Vagina (tissue), 2 donors: ENCODE data around the gene GSG1L2. TPM values are rescaled to one million over a fixed set of nuclear protein-coding genes. Genes with fewer than 3 reads are reported as not detected.

Experiments
- DNase-seq, 2 donors: peaks; one replicate each; pipeline ENCODE4 v3.0.0-alpha.2; 2017; ENCODE audit errors: extremely low spot score in 2 of 2
- H3K27ac ChIP-seq: fragments of 200-600 bp; sonication (generic); one replicate; pipeline ENCODE4 v1.5.1; 2019
- H3K27me3 ChIP-seq: fragments of 200-600 bp; sonication (generic); one replicate; pipeline ENCODE4 v1.5.1; 2019
- H3K36me3 ChIP-seq, 2 donors: fragments of 200-600 bp; sonication (generic); one replicate each; pipeline ENCODE4 v1.5.1; 2017 to 2019
- H3K4me1 ChIP-seq: fragments of 200-600 bp; sonication (generic); one replicate; pipeline ENCODE4 v1.5.1; 2019
- H3K4me3 ChIP-seq, 2 donors: fragments of 200-600 bp; sonication (generic); 1 replicate in 1 of 2; 2 replicates in 1 of 2; pipeline ENCODE4 v1.5.1; 2016 to 2019
- H3K9me3 ChIP-seq: fragments of 200-600 bp; sonication (generic); one replicate; pipeline ENCODE4 v1.5.1; 2019
- CTCF ChIP-seq, 3 experiments: fragments of 450-650 bp in 2 of 3; fragments of 200-600 bp in 1 of 3; sonication (generic) in 1 of 3; IDR thresholded peaks; one replicate each; pipeline ENCODE4 v1.5.1; 2017 to 2019; ENCODE audit warnings: antibody characterized with exemption in 3 of 3, mild to moderate bottlenecking in 2 of 3, moderate library complexity in 2 of 3
- POLR2A ChIP-seq, 2 donors: fragments of 450-650 bp; IDR thresholded peaks; one replicate each; pipeline ENCODE4 v1.6.1; 2017; ENCODE audit warnings: antibody characterized with exemption in 2 of 2, mild to moderate bottlenecking in 2 of 2, moderate library complexity in 2 of 2
- POLR2AphosphoS5 ChIP-seq, 2 donors: sonication (generic); formaldehyde crosslinking; IDR thresholded peaks; one replicate each; pipeline ENCODE4 v1.9.0; 2017; ENCODE audit warnings: antibody characterized with exemption in 2 of 2, mild to moderate bottlenecking in 2 of 2, low read depth in 1 of 2; ENCODE audit not compliant: insufficient read depth in 1 of 2
- intact Hi-C: fragments of 100-400 bp; cut with DNase I; formaldehyde crosslinking; loops from one replicate; pipeline ENCODE4 v1.15.1; 2023
- total RNA-seq: library from RNA; depleted of rRNA; stranded (reverse); fragments of >200 nt; gene quantifications from one replicate; pipeline ENCODE4 v1.2.3, GENCODE V29; 2016

The GSG1L2 gene
- total RNA-seq, 1 donor from 2014 or later, result not detected

- Histone ChIP-seq H3K27me3 (no peaks in the 10 kb centered on the region), H3K4me1 (no peaks in the 10 kb centered on the region), H3K27ac (no peak overlapping the region), H3K36me3 (no peaks in the 10 kb centered on the region), H3K4me3 (no peak overlapping the region), H3K9me3 (no peaks in the 10 kb centered on the region)
- TF ChIP-seq CTCF (IDR thresholded peaks at IDR 0.05) (no peak), POLR2A (IDR thresholded peaks at IDR 0.05) (no peak), POLR2AphosphoS5 (IDR thresholded peaks at IDR 0.05; ENCODE audit: insufficient read depth in 1 of 2, low read depth in 1 of 2) (no peak)
- DNase-seq, result no peak
- intact Hi-C loops, result no loop called here
These were observed 56.6 kb downstream of the GSG1L2 start for GRCh38 chr17:9765322-9765721.

DNA sequence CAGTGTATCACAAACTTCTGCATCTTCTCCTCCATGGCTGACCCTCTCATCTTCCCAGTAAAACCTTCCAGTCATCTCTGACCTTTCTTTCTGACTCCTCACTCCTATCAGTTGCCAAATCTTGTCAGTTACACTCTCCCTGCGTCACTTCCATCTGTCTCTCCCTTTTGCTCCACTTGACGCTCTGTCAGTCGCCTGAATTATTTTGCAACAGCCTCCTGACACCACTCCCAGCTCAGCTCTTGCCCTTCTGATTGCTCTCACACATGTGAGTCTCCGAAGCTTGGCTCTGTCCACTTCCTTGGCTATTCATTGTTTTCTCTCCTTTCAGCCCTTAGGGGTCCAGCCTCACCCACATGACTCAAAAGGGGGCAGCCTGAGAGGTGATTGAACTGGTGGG, 58.2 kb downstream of the GSG1L2 start:
- H3K4me1 ChIP-seq, result no peaks in the 10 kb centered on the region
- intact Hi-C loops, result no loop called here
- no peak for DNase-seq
- no peaks in the 10 kb centered on the region for H3K9me3 ChIP-seq
- no peak overlapping the region for H3K27ac ChIP-seq
- no peak overlapping the region for H3K4me3 ChIP-seq
- TF ChIP-seq POLR2A (IDR thresholded peaks at IDR 0.05) (no peak), CTCF (IDR thresholded peaks at IDR 0.05) (no peak), POLR2AphosphoS5 (IDR thresholded peaks at IDR 0.05; ENCODE audit: insufficient read depth in 1 of 2, low read depth in 1 of 2) (no peak)
- no peaks in the 10 kb centered on the region for H3K27me3 ChIP-seq
- no peaks in the 10 kb centered on the region for H3K36me3 ChIP-seq

GRCh38 chr17:9760266-9760665, 61.6 kb downstream of the GSG1L2 start:
- intact Hi-C loops, result no loop called here
- Histone ChIP-seq H3K27me3 (no peaks in the 10 kb centered on the region), H3K36me3 (no peaks in the 10 kb centered on the region), H3K9me3 (no peaks in the 10 kb centered on the region), H3K27ac (no peak overlapping the region), H3K4me1 (no peaks in the 10 kb centered on the region), H3K4me3 (no peak overlapping the region)
- no peak for DNase-seq
- TF ChIP-seq POLR2AphosphoS5 (IDR thresholded peaks at IDR 0.05; ENCODE audit: insufficient read depth in 1 of 2, low read depth in 1 of 2), result no peak
- TF ChIP-seq POLR2A (IDR thresholded peaks at IDR 0.05), result no peak
- no peak for TF ChIP-seq CTCF (IDR thresholded peaks at IDR 0.05)

- Histone ChIP-seq H3K9me3 (no peaks in the 10 kb centered on the region), H3K36me3 (no peaks in the 10 kb centered on the region), H3K4me3 (no peak overlapping the region), H3K27ac (no peak overlapping the region), H3K4me1 (no peaks in the 10 kb centered on the region), H3K27me3 (no peaks in the 10 kb centered on the region)
- DNase-seq, result no peak
- intact Hi-C loops, result no loop called here
- no peak for TF ChIP-seq POLR2AphosphoS5 (IDR thresholded peaks at IDR 0.05; ENCODE audit: insufficient read depth in 1 of 2, low read depth in 1 of 2)
- no peak for TF ChIP-seq POLR2A (IDR thresholded peaks at IDR 0.05)
- TF ChIP-seq CTCF (IDR thresholded peaks at IDR 0.05), result no peak
These were observed 66.8 kb downstream of the GSG1L2 start for GRCh38 chr17:9755083-9755482.

Other genes with a start within 250 kb of the GSG1L2 start
- 31.2 TPM for gene STX8, start 246.3 kb downstream of the GSG1L2 start, total RNA-seq
- 2.5 TPM for gene CFAP52, start 245.4 kb downstream of the GSG1L2 start, total RNA-seq
- 5.6 TPM for gene USP43, start 176.6 kb downstream of the GSG1L2 start, total RNA-seq
- gene DHRS7C, start 30.5 kb downstream of the GSG1L2 start, total RNA-seq, result not detected
- 2.9 TPM for gene GLP2R, start 3.8 kb upstream of the GSG1L2 start, total RNA-seq
- 0.49 TPM for gene RCVRN, start 83.2 kb upstream of the GSG1L2 start, total RNA-seq